ENCODE measurements around the gene CCDC85A. TPM values are rescaled to one million over a fixed set of nuclear protein-coding genes. Genes with fewer than 3 reads are reported as not detected.

CCDC85A gene
- polyA plus RNA-seq, 1 donor (not counting 4 experiments of a cell fraction or from before 2014, with no cell fraction given) = not detected

DNA sequence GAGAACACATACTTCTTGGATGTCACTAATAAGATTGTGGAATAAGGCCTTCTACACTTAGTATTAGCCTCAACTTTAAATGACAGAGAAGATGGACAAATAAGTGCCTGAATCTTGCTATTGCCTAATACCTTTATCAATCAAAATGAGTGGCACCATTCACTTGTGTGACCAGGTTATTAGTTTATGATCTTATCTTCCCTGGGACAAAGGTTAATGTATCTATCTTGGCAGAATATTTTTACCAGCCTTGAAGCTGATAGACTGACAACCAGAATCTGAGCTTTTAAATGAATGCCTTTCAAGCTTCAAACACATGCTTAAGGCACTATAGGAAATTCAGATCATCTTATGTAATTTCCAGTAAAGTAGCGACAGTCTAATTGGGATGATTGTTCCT lies 202.9 kb downstream of the CCDC85A start:
- DNase-seq (ENCODE audit: low read depth, low spot score) (no peak), FAIRE-seq (no peak)
- no peak overlapping the region for H3K4me3 ChIP-seq (ENCODE audit: control insufficient read depth in 2 of 3, extremely low read depth in 1 of 3, insufficient read depth in 2 of 3, low read depth in 1 of 3, low read length in 3 of 3)
- H3K9ac ChIP-seq (ENCODE audit: control insufficient read depth, extremely low read depth, insufficient read depth, low read length) = no peak overlapping the region
- H4K20me1 ChIP-seq (ENCODE audit: control insufficient read depth, extremely low read depth, insufficient read depth, low read length) = no peaks in the 10 kb centered on the region
- no peaks in the 10 kb centered on the region for H3K9me3 ChIP-seq (ENCODE audit: control insufficient read depth, low read depth, low read length)
- H3K9me1 ChIP-seq (ENCODE audit: control insufficient read depth, extremely low read depth, insufficient read depth, low read length) = no peaks in the 10 kb centered on the region
- H3K79me2 ChIP-seq (ENCODE audit: control insufficient read depth, insufficient read depth, low read length) = no peaks in the 10 kb centered on the region
- H3K27me3 ChIP-seq (ENCODE audit: control insufficient read depth, extremely low read depth, insufficient read depth, low read length) = no peaks in the 10 kb centered on the region
- no peak for TF ChIP-seq EZH2 (IDR thresholded peaks at IDR 0.05; ENCODE audit: low read length)
- no peak for TF ChIP-seq CTCF (optimal IDR thresholded peaks at IDR 0.05 in 1 of 3, IDR thresholded peaks at IDR 0.05 in 1 of 3, conservative IDR thresholded peaks at IDR 0.05 in 1 of 3; ENCODE audit: extremely low read depth in 1 of 3, insufficient read depth in 2 of 3, low read length in 3 of 3)
- H3K4me2 ChIP-seq (ENCODE audit: control insufficient read depth, extremely low read depth, insufficient read depth, low read depth, low read length) = no peak overlapping the region
- no peaks in the 10 kb centered on the region for H3K4me1 ChIP-seq (ENCODE audit: control insufficient read depth, extremely low read depth, insufficient read depth, low read length)
- no peak overlapping the region for H3K27ac ChIP-seq (ENCODE audit: control insufficient read depth, insufficient read depth, low read length)
- H2AFZ ChIP-seq (ENCODE audit: control insufficient read depth, low read length) = no peak overlapping the region
- dilution Hi-C loops (cut with MboI; ENCODE audit: extremely low pct_ligation_motif_present, low sequenced_read_pairs) = no loop called here
- no peaks in the 10 kb centered on the region for H3K36me3 ChIP-seq (ENCODE audit: control insufficient read depth in 2 of 2, extremely low read depth in 1 of 2, insufficient read depth in 2 of 2, low read length in 2 of 2)

GRCh38 chr2:56390644-56391043 lies 206.9 kb downstream of the CCDC85A start:
- dilution Hi-C loops (cut with MboI; ENCODE audit: extremely low pct_ligation_motif_present, low sequenced_read_pairs) = no loop called here
- Histone ChIP-seq H3K27ac (ENCODE audit: control insufficient read depth, insufficient read depth, low read length) (no peak overlapping the region), H3K27me3 (ENCODE audit: control insufficient read depth, extremely low read depth, insufficient read depth, low read length) (no peaks in the 10 kb centered on the region), H3K4me3 (ENCODE audit: control insufficient read depth in 2 of 3, extremely low read depth in 1 of 3, insufficient read depth in 2 of 3, low read depth in 1 of 3, low read length in 3 of 3) (no peak overlapping the region), H3K79me2 (ENCODE audit: control insufficient read depth, insufficient read depth, low read length) (no peaks in the 10 kb centered on the region), H3K9me1 (ENCODE audit: control insufficient read depth, extremely low read depth, insufficient read depth, low read length) (no peaks in the 10 kb centered on the region), H4K20me1 (ENCODE audit: control insufficient read depth, extremely low read depth, insufficient read depth, low read length) (no peaks in the 10 kb centered on the region), H3K4me1 (ENCODE audit: control insufficient read depth, extremely low read depth, insufficient read depth, low read length) (no peaks in the 10 kb centered on the region), H3K9ac (ENCODE audit: control insufficient read depth, extremely low read depth, insufficient read depth, low read length) (no peak overlapping the region), H2AFZ (ENCODE audit: control insufficient read depth, low read length) (no peak overlapping the region), H3K4me2 (ENCODE audit: control insufficient read depth, extremely low read depth, insufficient read depth, low read depth, low read length) (no peak overlapping the region), H3K9me3 (ENCODE audit: control insufficient read depth, low read depth, low read length) (no peaks in the 10 kb centered on the region), H3K36me3 (ENCODE audit: control insufficient read depth in 2 of 2, extremely low read depth in 1 of 2, insufficient read depth in 2 of 2, low read length in 2 of 2) (no peaks in the 10 kb centered on the region)
- TF ChIP-seq CTCF (optimal IDR thresholded peaks at IDR 0.05 in 1 of 3, IDR thresholded peaks at IDR 0.05 in 1 of 3, conservative IDR thresholded peaks at IDR 0.05 in 1 of 3; ENCODE audit: extremely low read depth in 1 of 3, insufficient read depth in 2 of 3, low read length in 3 of 3) (no peak), EZH2 (IDR thresholded peaks at IDR 0.05; ENCODE audit: low read length) (no peak)
- no peak for DNase-seq (ENCODE audit: low read depth, low spot score)
- FAIRE-seq = no peak

All from keratinocyte (primary cell).